Keratinocyte (primary cell): ENCODE results near the gene GTPBP6.

Experiments used
- EZH2 ChIP-seq: IDR thresholded peaks from one replicate; pipeline ENCODE4 v1.6.1; 2012; ENCODE audit warnings: inconsistent platforms, mild to moderate bottlenecking, low read length, moderate library complexity
- TF ChIP-seq, protein P1 (sequence below), 3 experiments: IDR thresholded peaks in 1 of 3; conservative IDR thresholded peaks in 1 of 3; optimal IDR thresholded peaks in 1 of 3; 2 replicates in 2 of 3; 3 replicates in 1 of 3; pipeline versions ENCODE3 to v1.5.1; 2011; ENCODE audit warnings: low read length in 3 of 3, mild to moderate bottlenecking in 3 of 3, moderate library complexity in 2 of 3, control low read depth in 1 of 3, inconsistent platforms in 1 of 3; ENCODE audit not compliant: insufficient read depth in 2 of 3; ENCODE audit errors: extremely low read depth in 1 of 3

DNA sequence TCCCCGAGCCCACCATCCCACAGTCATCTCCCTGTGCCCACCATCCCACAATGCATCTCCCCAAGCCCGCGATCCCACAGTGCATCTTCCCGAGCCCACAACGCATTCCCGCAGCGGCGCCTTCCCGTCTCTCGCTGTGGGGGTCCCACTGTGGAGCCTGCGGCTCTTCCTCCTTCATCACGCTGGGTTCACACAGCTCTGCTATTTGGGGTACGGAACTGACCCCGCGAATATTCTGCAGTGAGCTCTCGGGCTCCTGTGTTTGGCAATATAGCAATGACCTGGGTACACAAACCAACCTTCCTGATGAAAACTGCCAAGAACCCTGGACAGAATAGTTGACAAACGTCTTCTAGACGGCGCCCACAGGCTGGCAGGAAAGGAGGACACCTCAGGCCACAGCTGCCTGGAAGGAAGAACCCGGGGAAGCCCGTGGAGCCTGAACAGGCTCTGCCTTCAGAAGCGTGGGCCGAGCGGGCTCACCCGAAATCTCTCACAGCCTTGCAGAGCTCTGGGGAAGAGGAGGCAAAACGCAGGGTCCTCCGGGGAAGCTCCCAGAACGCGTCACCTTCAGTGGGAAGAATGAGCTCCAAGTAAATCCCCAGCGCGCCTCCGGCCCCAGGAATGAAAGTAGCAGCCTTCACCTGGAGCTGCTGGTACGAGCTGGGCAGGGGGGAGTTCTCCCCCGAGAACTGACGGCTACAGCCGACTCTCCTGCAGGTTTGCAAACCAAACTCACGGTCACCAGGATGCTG, 45.2 kb upstream of the GTPBP6 start:
- TF ChIP-seq, protein P1, sequence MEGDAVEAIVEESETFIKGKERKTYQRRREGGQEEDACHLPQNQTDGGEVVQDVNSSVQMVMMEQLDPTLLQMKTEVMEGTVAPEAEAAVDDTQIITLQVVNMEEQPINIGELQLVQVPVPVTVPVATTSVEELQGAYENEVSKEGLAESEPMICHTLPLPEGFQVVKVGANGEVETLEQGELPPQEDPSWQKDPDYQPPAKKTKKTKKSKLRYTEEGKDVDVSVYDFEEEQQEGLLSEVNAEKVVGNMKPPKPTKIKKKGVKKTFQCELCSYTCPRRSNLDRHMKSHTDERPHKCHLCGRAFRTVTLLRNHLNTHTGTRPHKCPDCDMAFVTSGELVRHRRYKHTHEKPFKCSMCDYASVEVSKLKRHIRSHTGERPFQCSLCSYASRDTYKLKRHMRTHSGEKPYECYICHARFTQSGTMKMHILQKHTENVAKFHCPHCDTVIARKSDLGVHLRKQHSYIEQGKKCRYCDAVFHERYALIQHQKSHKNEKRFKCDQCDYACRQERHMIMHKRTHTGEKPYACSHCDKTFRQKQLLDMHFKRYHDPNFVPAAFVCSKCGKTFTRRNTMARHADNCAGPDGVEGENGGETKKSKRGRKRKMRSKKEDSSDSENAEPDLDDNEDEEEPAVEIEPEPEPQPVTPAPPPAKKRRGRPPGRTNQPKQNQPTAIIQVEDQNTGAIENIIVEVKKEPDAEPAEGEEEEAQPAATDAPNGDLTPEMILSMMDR (optimal IDR thresholded peaks at IDR 0.05 in 1 of 3, IDR thresholded peaks at IDR 0.05 in 1 of 3, conservative IDR thresholded peaks at IDR 0.05 in 1 of 3; ENCODE audit: extremely low read depth in 1 of 3, insufficient read depth in 2 of 3, low read length in 3 of 3): no peak
- no peak for TF ChIP-seq EZH2
